Mucosa of descending colon (tissue), 3 donors: ENCODE measurements around the gene COPZ2. TPM values are rescaled to one million over a fixed set of nuclear protein-coding genes. Genes with fewer than 3 reads are reported as not detected.

ENCODE experiments used
- ATAC-seq: fragments of 200-7000 bp; cut with Tn5 transposase; one replicate; pipeline ENCODE4 v1.9.1; 2020; ENCODE audit warnings: mild to moderate bottlenecking, moderate library complexity
- DNase-seq, 3 donors: peaks; one replicate each; pipeline ENCODE4 v3.0.0-alpha.2; 2020
- H3K36me3 ChIP-seq: fragments of 200-600 bp; one replicate; pipeline ENCODE4 v1.8.0; 2021; ENCODE audit warnings: low read depth, mild to moderate bottlenecking
- H3K4me1 ChIP-seq: fragments of 200-600 bp; one replicate; pipeline ENCODE4 v1.8.0; 2021; ENCODE audit warnings: low read depth, mild to moderate bottlenecking
- H3K4me3 ChIP-seq: fragments of 200-600 bp; one replicate; pipeline ENCODE4 v1.8.0; 2021; ENCODE audit warnings: mild to moderate bottlenecking
- H3K9me3 ChIP-seq: fragments of 200-600 bp; one replicate; pipeline ENCODE4 v1.8.0; 2021; ENCODE audit warnings: mild to moderate bottlenecking
- CTCF ChIP-seq: fragments of 200-600 bp; IDR thresholded peaks from one replicate; pipeline ENCODE4 v1.8.0; 2022; ENCODE audit warnings: antibody characterized with exemption, mild to moderate bottlenecking
- intact Hi-C, 2 donors: fragments of 100-400 bp; cut with DNase I in 1 of 2; cut with micrococcal nuclease in 1 of 2; formaldehyde crosslinking; loops; one replicate each; pipeline versions ENCODE4 v1.11.0 to v1.11.1; 2022; cut with DNase I, micrococcal nuclease
- total RNA-seq, 3 donors: library from RNA; stranded (reverse); fragmentation: NEBNext Ultra II Directional in 2 of 3; extraction: Animal tissue kit (Norgen Biotek cat#: 25700) in 2 of 3; gene quantifications; one replicate each; pipeline versions ENCODE4 v1.2.1 to v1.2.4, GENCODE V29; 2021 to 2023
- donor health status: DM: no; HTN: no; CAD: no; lungs with moderate emphysema.
- donor health status: DM: no; HTN: no; CAD: no.
- donor health status: DM: no; HTN: yes; CAD: no.

Gene COPZ2
- total RNA-seq, 3 donors from 2014 or later: 3.9 to 43.3 (median 14.3) TPM

GRCh38 chr17:47987240-47987835 is 50.3 kb downstream of the COPZ2 start:
- Histone ChIP-seq H3K4me3 (no peak overlapping the region), H3K4me1 (no peaks in the 10 kb centered on the region), H3K9me3 (no peaks in the 10 kb centered on the region), H3K36me3 (no peaks in the 10 kb centered on the region)
- TF ChIP-seq CTCF: no peak
- DNase-seq (no peak), ATAC-seq (peak; percentile 52)
- intact Hi-C loops: no loop called here

GRCh38 chr17:47986520-47986919 is 51.1 kb downstream of the COPZ2 start:
- no peak for DNase-seq
- no peak for ATAC-seq
- Histone ChIP-seq H3K36me3 (no peaks in the 10 kb centered on the region), H3K4me3 (no peak overlapping the region), H3K4me1 (no peaks in the 10 kb centered on the region), H3K9me3 (no peaks in the 10 kb centered on the region)
- intact Hi-C loops: no loop called here
- no peak for TF ChIP-seq CTCF

DNA sequence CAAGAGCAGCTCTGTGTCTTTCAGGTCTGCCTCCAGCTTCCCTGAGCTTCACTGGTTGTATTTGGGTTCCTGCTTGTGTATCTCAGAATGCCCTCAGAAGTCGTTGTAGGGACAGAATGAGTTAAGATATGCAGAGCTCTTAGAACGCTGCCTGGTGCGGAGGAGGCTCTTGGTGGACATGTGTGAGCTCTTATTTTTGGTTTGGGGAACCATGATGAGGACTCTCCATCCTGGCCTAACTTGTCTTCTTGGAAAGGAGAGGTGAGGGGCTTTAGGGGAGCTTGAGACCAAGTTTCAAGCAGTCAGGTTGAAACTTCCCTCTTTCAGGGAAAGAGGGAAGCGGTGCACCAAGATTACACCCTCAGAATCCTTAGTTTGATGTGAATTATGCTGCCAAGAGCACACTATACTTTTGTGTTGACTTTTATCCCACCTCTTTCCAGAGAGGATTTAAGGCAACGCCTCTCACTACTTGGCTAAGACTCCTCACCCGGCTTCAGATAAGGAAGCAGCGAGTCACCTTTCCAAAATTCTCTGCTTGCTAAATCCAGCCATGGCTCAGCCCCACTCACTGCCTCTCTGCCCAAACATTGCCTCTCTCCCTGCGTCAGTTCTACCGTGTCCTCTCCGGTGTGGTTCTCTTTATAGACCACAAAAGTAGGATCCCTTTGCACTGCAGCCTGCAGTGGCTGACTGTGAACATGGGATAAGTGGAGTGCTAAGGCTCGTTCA is 53.9 kb downstream of the COPZ2 start:
- no peak for DNase-seq
- H3K9me3 ChIP-seq: no peaks in the 10 kb centered on the region
- ATAC-seq: no peak
- no peaks in the 10 kb centered on the region for H3K4me1 ChIP-seq
- H3K36me3 ChIP-seq: peaks cover 3% of the 10 kb centered on the region
- intact Hi-C loops: no loop called here
- no peak for TF ChIP-seq CTCF
- no peak overlapping the region for H3K4me3 ChIP-seq

DNA sequence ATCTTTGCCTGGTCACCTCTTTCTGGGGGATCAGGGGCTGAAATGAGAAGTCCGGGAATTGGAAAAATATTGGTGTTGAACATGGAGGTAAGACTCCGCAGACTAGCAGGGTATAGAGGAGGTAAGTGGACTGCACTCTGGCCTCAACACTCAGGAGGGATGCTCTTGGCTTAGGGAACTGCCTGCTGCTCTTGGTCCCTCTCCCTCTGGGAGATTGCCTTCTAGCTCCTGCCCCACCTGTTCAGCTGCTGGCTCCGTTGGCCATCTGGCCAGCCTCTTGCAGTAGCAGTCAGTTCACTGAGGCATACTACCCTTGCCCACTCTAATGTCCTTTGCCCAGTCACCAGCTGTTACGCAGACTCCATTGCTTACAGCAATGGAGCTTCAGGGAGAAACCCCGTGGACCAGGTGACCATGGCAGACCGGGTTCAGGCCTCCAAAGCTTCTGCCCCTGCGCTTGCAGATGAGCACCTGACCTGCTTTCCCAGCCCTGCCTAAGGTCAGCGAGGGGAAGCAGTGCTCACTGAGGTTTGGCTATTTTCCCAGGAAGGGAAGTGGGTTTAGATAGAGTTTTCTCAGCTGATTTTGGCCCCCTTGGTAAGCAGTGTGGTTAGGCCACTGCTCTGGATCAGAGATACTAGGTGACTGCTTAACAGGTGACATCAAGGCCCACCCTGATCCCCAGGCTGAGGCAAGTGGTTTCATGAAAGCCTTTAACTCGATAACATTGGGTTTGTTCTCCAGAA is 54.8 kb downstream of the COPZ2 start:
- Histone ChIP-seq H3K36me3 (peaks cover 3% of the 10 kb centered on the region), H3K4me1 (no peaks in the 10 kb centered on the region), H3K4me3 (no peak overlapping the region), H3K9me3 (no peaks in the 10 kb centered on the region)
- ATAC-seq (no peak), DNase-seq (no peak)
- intact Hi-C loops: no loop called here
- TF ChIP-seq CTCF: no peak

GRCh38 chr17:47982091-47982617 is 55.4 kb downstream of the COPZ2 start:
- ATAC-seq (no peak), DNase-seq (no peak)
- H3K4me1 ChIP-seq: no peaks in the 10 kb centered on the region
- H3K9me3 ChIP-seq: no peaks in the 10 kb centered on the region
- no peak overlapping the region for H3K4me3 ChIP-seq
- intact Hi-C loops: no loop called here
- H3K36me3 ChIP-seq: peaks cover 6% of the 10 kb centered on the region
- no peak for TF ChIP-seq CTCF
